ENCODE results near the gene AMER2. TPM values are rescaled to one million over a fixed set of nuclear protein-coding genes. Genes with fewer than 3 reads are reported as not detected.

The AMER2 gene
- polyA plus RNA-seq, 1 experiment, result not detected

DNA sequence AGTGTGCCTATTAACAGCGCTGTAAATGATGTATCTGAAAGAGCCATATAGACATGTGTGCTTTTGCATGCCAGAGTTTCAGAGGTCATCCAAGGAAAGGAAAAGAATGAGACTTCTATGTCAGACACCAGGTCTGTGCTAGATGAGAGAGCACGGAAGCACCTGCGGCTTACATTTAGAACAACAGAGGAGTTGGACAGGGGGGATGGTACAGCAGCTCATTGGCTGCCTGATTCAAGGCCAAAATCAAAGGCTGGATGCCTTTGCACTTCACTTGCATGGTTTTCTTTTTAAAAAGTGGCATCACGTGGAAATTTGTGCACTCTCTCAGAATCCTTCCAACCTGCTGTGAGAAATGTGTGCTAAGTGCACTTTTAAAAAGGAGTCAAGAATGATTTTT lies 32.8 kb upstream of the AMER2 start:
- no peaks in the 10 kb centered on the region for H3K9me3 ChIP-seq (ENCODE audit: control insufficient read depth, insufficient read depth, low read length)
- CTCF ChIA-PET, result no interaction called here
- no peak for TF ChIP-seq CTCF (IDR thresholded peaks at IDR 0.05; ENCODE audit: low read depth, low read length)
- peaks cover 8% of the 10 kb centered on the region for H3K27me3 ChIP-seq (ENCODE audit: control insufficient read depth, insufficient read depth, low read length)
- H3K27ac ChIP-seq (ENCODE audit: low read depth, low read length), result no peak overlapping the region
- no peak for DNase-seq (ENCODE audit: low read depth, low spot score)
- no peak overlapping the region for H3K4me3 ChIP-seq (ENCODE audit: low read depth, low read length)
- POLR2A ChIA-PET, result interaction anchor here (0.7 kb wide), 1 partner anchor 12 kb away, joined by 9 read pairs; no protein-coding TSS in a partner anchor

DNA sequence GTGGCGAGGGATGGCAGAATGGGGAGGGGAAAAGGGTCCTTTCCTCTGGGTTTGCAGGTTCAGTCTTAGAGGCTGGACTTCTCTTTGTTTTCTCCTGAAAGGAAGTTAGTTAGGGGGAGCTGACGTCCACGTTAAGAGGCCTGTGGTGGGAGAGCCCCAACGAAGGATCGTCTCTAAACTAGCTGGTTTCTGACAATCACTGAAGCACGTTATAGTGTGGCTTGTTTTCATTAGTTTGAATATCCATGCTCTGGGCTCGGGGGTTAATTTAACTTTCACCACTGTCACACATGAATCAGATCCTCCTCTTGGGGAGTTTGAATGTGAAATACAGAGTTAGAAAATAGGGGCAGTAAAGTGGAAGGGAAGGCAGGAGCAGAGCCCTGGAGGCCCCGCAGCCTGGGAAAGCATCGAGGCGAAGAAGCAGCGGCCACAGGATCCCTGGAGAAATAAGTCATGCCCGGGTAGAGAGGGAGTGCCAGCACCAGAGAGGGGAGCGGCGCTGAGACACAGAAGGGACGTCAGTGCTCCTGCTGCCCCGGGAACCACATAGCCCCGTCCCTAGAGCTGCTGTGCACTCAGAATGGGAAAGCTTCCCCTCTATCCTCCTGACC lies 31.1 kb upstream of the AMER2 start:
- TF ChIP-seq CTCF (IDR thresholded peaks at IDR 0.05; ENCODE audit: low read depth, low read length), result no peak
- H3K27ac ChIP-seq (ENCODE audit: low read depth, low read length), result no peak overlapping the region
- no peaks in the 10 kb centered on the region for H3K9me3 ChIP-seq (ENCODE audit: control insufficient read depth, insufficient read depth, low read length)
- DNase-seq (ENCODE audit: low read depth, low spot score), result no peak
- POLR2A ChIA-PET, result no interaction called here
- H3K4me3 ChIP-seq (ENCODE audit: low read depth, low read length), result no peak overlapping the region
- H3K27me3 ChIP-seq (ENCODE audit: control insufficient read depth, insufficient read depth, low read length), result peaks cover 8% of the 10 kb centered on the region
- CTCF ChIA-PET, result no interaction called here

- CTCF ChIA-PET, result no interaction called here
- no peak for DNase-seq (ENCODE audit: low read depth, low spot score)
- no peak overlapping the region for H3K4me3 ChIP-seq (ENCODE audit: low read depth, low read length)
- no peaks in the 10 kb centered on the region for H3K9me3 ChIP-seq (ENCODE audit: control insufficient read depth, insufficient read depth, low read length)
- H3K27me3 ChIP-seq (ENCODE audit: control insufficient read depth, insufficient read depth, low read length), result peaks cover 5% of the 10 kb centered on the region
- no peak overlapping the region for H3K27ac ChIP-seq (ENCODE audit: low read depth, low read length)
- POLR2A ChIA-PET, result no interaction called here
- TF ChIP-seq CTCF (IDR thresholded peaks at IDR 0.05; ENCODE audit: low read depth, low read length), result no peak
Observed at GRCh38 chr13:25200783-25201182, 28.7 kb upstream of the AMER2 start.

DNA sequence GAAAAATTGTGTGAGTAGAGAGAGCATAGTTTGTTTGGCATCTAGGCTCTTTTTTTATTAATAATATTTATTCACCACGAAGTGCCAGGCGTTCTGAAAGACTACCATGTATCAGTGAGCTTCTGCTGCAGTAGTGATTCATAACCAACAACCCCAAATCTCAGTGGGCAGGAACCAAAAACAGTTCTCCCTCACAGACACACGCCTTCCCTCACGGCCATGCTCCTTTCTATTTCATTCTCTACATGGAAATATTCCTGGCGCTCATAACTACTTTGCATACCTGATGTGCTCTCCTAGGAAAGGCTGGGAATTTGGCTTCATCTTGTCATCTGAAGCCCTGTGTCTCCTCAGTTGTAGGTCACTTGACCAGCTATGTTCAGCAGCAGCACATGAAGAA lies 26.6 kb upstream of the AMER2 start:
- CTCF ChIA-PET, result no interaction called here
- no peak for TF ChIP-seq CTCF (IDR thresholded peaks at IDR 0.05; ENCODE audit: low read depth, low read length)
- Histone ChIP-seq H3K4me3 (ENCODE audit: low read depth, low read length) (no peak overlapping the region), H3K27ac (ENCODE audit: low read depth, low read length) (no peak overlapping the region), H3K27me3 (ENCODE audit: control insufficient read depth, insufficient read depth, low read length) (peaks cover 5% of the 10 kb centered on the region), H3K9me3 (ENCODE audit: control insufficient read depth, insufficient read depth, low read length) (no peaks in the 10 kb centered on the region)
- no peak for DNase-seq (ENCODE audit: low read depth, low spot score)
- POLR2A ChIA-PET, result no interaction called here

- H3K4me3 ChIP-seq (ENCODE audit: low read depth, low read length), result no peak overlapping the region
- ChIA-PET CTCF (no interaction called here), POLR2A (no interaction called here)
- TF ChIP-seq CTCF (IDR thresholded peaks at IDR 0.05; ENCODE audit: low read depth, low read length), result no peak
- DNase-seq (ENCODE audit: low read depth, low spot score), result no peak
- no peak overlapping the region for H3K27ac ChIP-seq (ENCODE audit: low read depth, low read length)
- peaks cover 4% of the 10 kb centered on the region for H3K27me3 ChIP-seq (ENCODE audit: control insufficient read depth, insufficient read depth, low read length)
- no peaks in the 10 kb centered on the region for H3K9me3 ChIP-seq (ENCODE audit: control insufficient read depth, insufficient read depth, low read length)
Observed at GRCh38 chr13:25196971-25197370, 24.9 kb upstream of the AMER2 start.
